ENCODE data around the gene TM7SF2. TPM values are rescaled to one million over a fixed set of nuclear protein-coding genes. Genes with fewer than 3 reads are reported as not detected.

TM7SF2 gene
- total and polyA plus RNA-seq, 2 of the 13 experiments (the other 11 are each of a cell fraction or from before 2014, with no cell fraction given): 56.0 to 66.9 TPM

DNA sequence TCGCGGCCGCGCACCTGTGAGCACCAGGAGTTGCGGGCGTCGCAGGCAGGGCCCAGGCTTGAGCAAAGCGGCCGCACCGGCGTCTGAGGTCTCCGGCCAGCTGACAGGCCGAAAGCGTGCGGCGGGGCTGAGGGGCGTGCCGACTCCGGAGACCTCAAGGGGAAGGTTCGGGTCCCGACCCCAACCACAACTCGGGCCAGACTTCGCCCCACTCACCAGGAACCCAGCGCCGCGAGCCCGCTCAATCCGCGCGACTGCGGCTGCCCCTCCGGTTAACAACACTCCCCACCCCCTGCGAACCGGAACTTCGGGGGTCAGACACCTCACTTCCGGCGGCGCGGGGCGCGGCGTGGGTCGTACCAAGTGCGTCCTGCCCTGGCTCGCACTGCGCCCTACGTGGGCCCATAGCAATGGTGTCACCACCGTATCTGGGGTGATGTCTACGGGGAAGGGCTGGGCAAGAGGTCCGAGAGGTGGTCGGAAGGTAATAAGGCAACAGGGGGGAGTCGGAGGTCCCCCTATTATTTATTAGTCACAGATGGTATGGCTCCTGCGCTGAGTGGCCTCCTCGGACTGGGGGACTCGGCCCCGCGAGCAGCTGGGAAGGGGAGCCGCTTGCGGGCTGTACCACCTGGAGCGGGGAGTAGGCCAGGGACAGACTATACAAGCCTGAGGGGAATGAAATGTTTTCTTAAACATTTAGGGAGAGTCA, 22.7 kb downstream of the TM7SF2 start, which contains the start of gene SYVN1 (continued):
- TF ChIP-seq, protein P1, sequence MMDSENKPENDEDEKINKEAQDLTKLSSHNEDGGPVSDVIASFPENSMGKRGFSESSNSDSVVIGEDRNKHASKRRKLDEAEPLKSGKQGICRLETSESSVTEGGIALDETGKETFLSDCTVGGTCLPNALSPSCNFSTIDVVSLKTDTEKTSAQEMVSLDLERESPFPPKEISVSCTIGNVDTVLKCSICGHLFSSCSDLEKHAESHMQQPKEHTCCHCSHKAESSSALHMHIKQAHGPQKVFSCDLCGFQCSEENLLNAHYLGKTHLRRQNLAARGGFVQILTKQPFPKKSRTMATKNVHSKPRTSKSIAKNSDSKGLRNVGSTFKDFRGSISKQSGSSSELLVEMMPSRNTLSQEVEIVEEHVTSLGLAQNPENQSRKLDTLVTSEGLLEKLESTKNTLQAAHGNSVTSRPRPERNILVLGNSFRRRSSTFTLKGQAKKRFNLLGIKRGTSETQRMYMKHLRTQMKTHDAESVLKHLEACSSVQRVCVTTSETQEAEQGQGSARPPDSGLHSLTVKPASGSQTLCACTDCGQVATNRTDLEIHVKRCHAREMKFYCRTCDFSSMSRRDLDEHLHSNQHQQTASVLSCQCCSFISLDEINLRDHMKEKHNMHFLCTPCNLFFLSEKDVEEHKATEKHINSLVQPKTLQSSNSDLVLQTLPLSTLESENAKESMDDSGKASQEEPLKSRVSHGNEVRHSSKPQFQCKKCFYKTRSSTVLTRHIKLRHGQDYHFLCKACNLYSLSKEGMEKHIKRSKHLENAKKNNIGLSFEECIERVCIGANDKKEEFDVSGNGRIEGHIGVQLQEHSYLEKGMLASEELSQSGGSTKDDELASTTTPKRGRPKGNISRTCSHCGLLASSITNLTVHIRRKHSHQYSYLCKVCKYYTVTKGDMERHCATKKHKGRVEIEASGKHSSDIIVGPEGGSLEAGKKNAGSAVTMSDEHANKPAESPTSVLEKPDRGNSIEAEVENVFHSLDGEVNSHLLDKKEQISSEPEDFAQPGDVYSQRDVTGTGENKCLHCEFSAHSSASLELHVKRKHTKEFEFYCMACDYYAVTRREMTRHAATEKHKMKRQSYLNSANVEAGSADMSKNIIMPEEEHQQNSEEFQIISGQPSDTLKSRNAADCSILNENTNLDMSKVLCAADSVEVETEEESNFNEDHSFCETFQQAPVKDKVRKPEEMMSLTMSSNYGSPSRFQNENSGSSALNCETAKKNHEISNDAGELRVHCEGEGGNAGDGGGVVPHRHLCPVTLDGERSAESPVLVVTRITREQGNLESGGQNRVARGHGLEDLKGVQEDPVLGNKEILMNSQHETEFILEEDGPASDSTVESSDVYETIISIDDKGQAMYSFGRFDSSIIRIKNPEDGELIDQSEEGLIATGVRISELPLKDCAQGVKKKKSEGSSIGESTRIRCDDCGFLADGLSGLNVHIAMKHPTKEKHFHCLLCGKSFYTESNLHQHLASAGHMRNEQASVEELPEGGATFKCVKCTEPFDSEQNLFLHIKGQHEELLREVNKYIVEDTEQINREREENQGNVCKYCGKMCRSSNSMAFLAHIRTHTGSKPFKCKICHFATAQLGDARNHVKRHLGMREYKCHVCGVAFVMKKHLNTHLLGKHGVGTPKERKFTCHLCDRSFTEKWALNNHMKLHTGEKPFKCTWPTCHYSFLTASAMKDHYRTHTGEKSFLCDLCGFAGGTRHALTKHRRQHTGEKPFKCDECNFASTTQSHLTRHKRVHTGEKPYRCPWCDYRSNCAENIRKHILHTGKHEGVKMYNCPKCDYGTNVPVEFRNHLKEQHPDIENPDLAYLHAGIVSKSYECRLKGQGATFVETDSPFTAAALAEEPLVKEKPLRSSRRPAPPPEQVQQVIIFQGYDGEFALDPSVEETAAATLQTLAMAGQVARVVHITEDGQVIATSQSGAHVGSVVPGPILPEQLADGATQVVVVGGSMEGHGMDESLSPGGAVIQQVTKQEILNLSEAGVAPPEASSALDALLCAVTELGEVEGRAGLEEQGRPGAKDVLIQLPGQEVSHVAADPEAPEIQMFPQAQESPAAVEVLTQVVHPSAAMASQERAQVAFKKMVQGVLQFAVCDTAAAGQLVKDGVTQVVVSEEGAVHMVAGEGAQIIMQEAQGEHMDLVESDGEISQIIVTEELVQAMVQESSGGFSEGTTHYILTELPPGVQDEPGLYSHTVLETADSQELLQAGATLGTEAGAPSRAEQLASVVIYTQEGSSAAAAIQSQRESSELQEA (CRISPR knock-in tag; IDR thresholded peaks at IDR 0.05; ENCODE audit: not compliant biosample characterization): peak; percentile 65
- TF ChIP-seq POLR2G (IDR thresholded peaks at IDR 0.05; ENCODE audit: low read depth, low read length) (peak; percentile 77), ZNF549 (CRISPR knock-in tag; IDR thresholded peaks at IDR 0.05) (no peak), SAP130 (CRISPR knock-in tag; IDR thresholded peaks at IDR 0.05; ENCODE audit: low read depth) (peak; percentile 92), ZNF557 (CRISPR knock-in tag; IDR thresholded peaks at IDR 0.05) (no peak), CENPX (CRISPR knock-in tag; IDR thresholded peaks at IDR 0.05) (no peak), SKI (IDR thresholded peaks at IDR 0.05; ENCODE audit: partially characterized antibody) (no peak), KDM5B (CRISPR knock-in tag; IDR thresholded peaks at IDR 0.05; ENCODE audit: borderline replicate concordance) (peak; percentile 90), RERE (CRISPR knock-in tag; IDR thresholded peaks at IDR 0.05; ENCODE audit: low read depth) (no peak), FOXP1 (IDR thresholded peaks at IDR 0.05) (no peak), FOXP1 (CRISPR knock-in tag; IDR thresholded peaks at IDR 0.05) (no peak), KAT2B (IDR thresholded peaks at IDR 0.05; ENCODE audit: borderline replicate concordance, low read depth, low read length) (no peak), ZNF253 (CRISPR knock-in tag; IDR thresholded peaks at IDR 0.05; ENCODE audit: borderline replicate concordance) (no peak), ZNF335 (CRISPR knock-in tag; IDR thresholded peaks at IDR 0.05) (0 out of 2 replicates have a peak, but pooled peaks have one; percentile 16), ZNF263 (CRISPR knock-in tag; IDR thresholded peaks at IDR 0.05) (no peak), EHMT2 (IDR thresholded peaks at IDR 0.05; ENCODE audit: borderline replicate concordance, low read depth, low read length) (no peak)

Measured in HepG2 (cell line).